IMR-90 (cell line): ENCODE results near the gene QKI.

Experiments used
- BHLHE40 ChIP-seq: fragments of 150-350 bp; IDR thresholded peaks from 2 replicates; pipeline ENCODE4 v1.6.1; 2016; ENCODE audit warnings: mild to moderate bottlenecking, low read depth, low read length
- CEBPB ChIP-seq: IDR thresholded peaks from 2 replicates; pipeline ENCODE4 v1.6.1; 2012; ENCODE audit warnings: low read depth, low read length, improper control_type of control experiment
- FOS ChIP-seq: fragments of 150-350 bp; IDR thresholded peaks from 2 replicates; pipeline ENCODE4 v1.6.1; 2016; ENCODE audit warnings: low read depth, low read length
- NFE2L2 ChIP-seq: fragments of 150-350 bp; IDR thresholded peaks from 2 replicates; pipeline ENCODE4 v1.6.1; 2016; ENCODE audit warnings: low read depth, mild to moderate bottlenecking, low read length
- POLR2A ChIP-seq: IDR thresholded peaks from 2 replicates; pipeline ENCODE4 v1.6.1; 2012; ENCODE audit warnings: mild to moderate bottlenecking, low read depth, low read length
- RAD21 ChIP-seq: IDR thresholded peaks from 2 replicates; pipeline ENCODE4 v1.6.1; 2012; ENCODE audit warnings: low read length, improper control_type of control experiment
- RCOR1 ChIP-seq: IDR thresholded peaks from 2 replicates; pipeline ENCODE4 v1.6.1; 2012; ENCODE audit warnings: mild to moderate bottlenecking, low read length, improper control_type of control experiment; ENCODE audit not compliant: insufficient replicate concordance
- RFX5 ChIP-seq: IDR thresholded peaks from 2 replicates; pipeline ENCODE4 v1.8.0; 2012; ENCODE audit warnings: low read depth, mild to moderate bottlenecking, low read length, moderate library complexity
- TF ChIP-seq, protein P1 (sequence below): conservative IDR thresholded peaks from 2 replicates; pipeline ENCODE4 v1.5.1; 2012; ENCODE audit warnings: mild to moderate bottlenecking, low read depth, low read length, improper control_type of control experiment
- TF ChIP-seq, protein P2 (sequence below): fragments of 150-350 bp; IDR thresholded peaks from 2 replicates; pipeline ENCODE4 v1.6.1; 2016; ENCODE audit warnings: low read depth, mild to moderate bottlenecking, low read length, moderate library complexity, borderline replicate concordance

DNA sequence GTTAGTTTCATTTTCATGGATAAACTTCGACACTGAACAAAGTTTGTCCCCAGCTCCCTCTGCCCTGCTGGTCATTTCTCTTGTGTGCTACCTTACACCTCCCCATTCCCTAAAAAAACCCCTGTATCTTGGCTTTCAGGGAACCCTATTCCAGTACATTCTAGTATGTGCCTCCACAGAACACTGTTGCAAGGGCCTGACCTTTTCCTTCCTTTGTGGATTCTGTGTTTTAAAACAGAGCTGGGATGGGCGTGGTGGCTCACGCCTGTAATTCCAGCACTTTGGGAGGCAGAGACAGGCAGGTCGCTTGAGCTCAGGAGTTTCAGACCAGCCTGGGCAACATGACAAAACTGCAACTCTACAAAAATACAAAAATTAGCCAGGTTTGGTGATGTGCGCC, 20.6 kb upstream of the QKI start:
- no peak for TF ChIP-seq RCOR1
- TF ChIP-seq, protein P1, sequence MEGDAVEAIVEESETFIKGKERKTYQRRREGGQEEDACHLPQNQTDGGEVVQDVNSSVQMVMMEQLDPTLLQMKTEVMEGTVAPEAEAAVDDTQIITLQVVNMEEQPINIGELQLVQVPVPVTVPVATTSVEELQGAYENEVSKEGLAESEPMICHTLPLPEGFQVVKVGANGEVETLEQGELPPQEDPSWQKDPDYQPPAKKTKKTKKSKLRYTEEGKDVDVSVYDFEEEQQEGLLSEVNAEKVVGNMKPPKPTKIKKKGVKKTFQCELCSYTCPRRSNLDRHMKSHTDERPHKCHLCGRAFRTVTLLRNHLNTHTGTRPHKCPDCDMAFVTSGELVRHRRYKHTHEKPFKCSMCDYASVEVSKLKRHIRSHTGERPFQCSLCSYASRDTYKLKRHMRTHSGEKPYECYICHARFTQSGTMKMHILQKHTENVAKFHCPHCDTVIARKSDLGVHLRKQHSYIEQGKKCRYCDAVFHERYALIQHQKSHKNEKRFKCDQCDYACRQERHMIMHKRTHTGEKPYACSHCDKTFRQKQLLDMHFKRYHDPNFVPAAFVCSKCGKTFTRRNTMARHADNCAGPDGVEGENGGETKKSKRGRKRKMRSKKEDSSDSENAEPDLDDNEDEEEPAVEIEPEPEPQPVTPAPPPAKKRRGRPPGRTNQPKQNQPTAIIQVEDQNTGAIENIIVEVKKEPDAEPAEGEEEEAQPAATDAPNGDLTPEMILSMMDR: no peak
- TF ChIP-seq POLR2A: no peak
- no peak for TF ChIP-seq FOS
- no peak for TF ChIP-seq NFE2L2
- TF ChIP-seq, protein P2, sequence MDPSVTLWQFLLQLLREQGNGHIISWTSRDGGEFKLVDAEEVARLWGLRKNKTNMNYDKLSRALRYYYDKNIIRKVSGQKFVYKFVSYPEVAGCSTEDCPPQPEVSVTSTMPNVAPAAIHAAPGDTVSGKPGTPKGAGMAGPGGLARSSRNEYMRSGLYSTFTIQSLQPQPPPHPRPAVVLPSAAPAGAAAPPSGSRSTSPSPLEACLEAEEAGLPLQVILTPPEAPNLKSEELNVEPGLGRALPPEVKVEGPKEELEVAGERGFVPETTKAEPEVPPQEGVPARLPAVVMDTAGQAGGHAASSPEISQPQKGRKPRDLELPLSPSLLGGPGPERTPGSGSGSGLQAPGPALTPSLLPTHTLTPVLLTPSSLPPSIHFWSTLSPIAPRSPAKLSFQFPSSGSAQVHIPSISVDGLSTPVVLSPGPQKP: no peak
- no peak for TF ChIP-seq CEBPB
- no peak for TF ChIP-seq RAD21
- no peak for TF ChIP-seq BHLHE40
- no peak for TF ChIP-seq RFX5
